DMS114 treated with DMSO at 0.1 percent for 48 hours (cell line): ENCODE measurements around the gene CCDC57.

Experiments used
- DNase-seq: peaks from one replicate; lab custom pipeline; 2025; ENCODE audit not compliant: unreplicated experiment; lab: John Stamatoyannopoulos, UW

Gene CCDC57

DNA sequence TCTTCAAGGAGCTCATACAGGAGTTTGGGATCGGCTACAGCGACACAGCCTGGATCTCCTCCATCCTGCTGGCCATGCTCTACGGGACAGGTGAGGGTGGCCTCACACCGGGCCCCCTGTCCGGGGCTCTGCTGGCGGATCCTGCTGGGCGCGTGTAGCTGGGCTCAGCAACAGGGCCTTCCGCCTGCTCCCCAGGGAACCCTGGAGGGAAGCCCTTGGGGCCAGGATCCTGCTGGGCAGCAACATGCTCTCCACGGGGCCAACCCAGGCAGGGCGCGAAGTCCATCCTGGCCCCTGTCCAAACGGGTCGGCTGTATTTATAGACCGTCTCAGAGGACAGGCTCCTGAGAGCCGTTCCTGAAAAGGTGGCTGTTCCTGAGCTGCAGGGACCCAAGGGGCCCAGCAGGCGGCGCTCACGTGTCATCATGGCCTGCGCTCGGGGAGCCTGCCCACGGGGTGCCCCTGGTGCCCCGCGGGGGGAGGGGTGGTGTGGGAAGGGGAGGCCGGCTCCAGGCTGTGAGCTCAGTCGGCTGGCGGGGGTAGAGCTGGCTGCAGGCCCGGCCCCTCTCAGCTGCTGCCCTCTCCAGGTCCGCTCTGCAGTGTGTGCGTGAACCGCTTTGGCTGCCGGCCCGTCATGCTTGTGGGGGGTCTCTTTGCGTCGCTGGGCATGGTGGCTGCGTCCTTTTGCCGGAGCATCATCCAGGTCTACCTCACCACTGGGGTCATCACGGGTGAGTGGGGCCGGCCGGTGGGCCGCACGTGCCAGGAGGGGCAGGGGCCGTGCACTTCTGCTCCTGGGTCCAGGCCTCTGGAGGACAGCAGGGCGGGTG is 23.7 kb upstream of the CCDC57 start:
- DNase-seq = no peak

DNA sequence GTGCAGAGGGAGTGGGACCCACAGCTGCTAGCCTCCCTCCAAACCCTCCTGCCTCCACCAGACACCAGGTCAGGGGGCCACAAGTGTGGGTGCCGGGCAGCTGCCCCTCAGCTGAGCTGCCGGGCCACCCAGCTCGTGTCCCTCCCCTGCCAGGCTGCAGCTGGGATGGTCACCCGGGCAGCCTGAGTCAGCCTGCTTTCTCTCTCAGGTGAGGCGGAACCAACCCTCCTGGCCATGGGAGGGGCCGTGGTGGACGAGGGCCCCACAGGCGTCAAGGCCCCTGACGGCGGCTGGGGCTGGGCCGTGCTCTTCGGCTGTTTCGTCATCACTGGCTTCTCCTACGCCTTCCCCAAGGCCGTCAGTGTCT is 23.1 kb upstream of the CCDC57 start:
- no peak for DNase-seq

DNA sequence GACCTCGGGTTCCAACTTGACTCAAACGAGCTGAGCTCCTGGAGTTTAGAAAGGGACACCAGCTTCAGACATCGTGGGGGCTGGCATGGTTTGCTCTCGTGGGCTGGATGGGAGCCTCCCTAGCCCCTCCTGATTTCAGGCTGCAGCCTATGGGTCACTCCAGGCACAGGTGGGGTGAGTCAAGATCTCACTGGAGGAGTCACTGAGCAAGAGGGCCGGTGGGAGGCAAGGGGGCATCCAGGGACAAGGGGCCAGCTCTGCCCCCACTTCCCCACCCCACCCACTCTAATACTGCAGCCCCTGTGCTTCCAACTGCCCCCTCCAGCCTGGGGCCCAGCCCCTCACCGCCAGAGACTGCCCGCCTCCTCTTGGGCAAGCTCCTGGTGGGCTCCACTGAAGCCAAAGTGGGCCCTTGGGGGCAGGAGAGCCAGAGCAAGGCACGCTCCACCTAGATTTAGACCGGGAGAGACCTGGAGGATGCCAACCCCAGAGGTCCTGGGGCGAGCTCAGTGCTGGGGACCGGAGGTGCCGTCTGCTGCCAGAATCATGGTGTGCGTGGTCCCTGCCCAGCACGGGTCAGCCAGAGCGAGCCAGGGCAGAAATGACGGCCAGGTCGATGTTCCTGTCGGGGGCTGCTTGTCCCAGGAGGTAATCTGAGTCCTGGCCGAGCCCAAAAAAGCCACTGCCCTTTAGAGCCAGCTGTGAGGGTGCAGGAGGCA is 22.6 kb upstream of the CCDC57 start:
- DNase-seq = no peak

DNA sequence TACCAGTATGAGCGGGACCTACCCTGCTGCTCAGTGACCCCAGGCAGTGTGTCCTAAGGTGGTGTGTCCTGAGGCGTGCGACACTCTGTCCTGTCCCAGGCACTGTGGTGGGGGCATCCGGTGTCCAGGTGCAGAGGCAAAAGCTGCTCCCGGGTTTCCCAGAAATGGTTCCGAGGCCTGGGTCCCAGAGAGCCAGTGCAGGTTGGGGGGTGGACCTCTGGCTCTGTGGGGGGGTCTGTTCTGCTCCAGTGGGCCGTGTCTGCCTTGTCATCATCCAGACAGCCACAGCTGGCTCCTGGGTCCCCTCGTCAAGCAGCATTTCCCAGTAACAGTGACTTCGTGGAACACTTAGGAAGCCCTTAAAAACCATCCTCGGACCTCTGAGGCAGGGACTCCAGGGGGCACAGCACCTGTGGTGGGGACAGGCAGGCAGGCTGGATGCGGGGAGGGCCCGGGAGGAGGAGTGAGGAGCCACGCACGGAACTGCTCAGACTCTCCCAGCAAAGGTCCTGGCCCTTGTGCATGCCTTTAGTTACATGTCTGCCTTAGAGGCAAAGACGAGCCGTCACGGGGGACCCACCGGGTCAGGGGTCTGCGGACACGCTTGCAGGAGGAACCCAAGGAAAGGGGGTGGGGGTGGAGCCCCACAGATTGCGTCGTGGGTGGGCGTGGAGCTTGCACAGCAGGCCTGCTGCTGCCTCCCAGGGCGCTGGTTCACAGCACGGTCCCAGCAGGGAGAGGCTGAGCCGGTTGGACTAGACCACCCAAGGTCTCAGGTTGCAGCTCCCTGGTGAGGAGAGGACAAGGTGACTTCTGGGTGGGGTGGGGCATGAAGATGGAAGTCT is 21.8 kb upstream of the CCDC57 start:
- no peak for DNase-seq

DNA sequence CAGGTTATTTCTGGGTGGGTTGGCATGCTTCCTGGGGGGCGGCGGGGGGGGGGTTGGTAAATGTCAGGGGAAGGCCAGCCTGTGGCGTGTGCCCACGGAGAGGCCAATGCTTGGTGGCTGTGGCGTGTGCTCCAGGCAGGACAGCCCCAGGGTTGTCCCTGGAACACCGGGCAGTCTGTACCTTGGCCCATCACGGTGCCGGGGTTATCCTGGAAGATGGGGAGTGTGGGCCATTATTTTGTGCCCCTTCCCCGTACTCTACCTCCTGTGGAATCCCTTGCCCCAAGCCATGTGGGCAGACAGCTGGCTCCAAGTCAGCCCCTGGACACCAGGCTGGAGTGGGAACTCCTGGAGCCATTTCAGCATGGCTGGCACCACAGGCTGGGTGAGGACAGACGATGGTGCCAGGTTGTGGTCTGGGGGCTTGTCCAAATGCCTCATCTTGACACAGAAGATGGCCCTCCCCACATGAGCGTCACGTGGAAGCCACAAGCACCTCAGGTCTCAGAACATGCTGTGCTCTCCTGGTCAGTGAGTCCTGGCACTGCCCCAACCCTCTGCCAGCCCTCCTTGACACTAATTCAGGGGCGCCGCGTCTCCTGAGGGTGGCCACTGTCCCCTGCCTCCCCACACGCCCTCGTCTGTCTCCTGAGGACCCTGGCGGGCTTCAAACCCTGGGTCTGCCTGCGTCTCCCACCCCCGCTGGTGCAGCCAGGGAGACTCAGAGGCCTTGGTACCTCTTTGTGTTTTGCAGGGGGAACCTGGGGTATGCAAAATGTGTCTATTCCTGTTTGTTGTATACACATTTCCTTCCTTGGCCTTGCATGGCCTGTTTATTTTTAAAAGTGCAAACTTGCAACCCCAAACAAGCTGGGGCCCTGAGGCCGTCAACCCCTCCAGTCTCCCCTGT is 20.5 kb upstream of the CCDC57 start:
- DNase-seq = no peak

DNA sequence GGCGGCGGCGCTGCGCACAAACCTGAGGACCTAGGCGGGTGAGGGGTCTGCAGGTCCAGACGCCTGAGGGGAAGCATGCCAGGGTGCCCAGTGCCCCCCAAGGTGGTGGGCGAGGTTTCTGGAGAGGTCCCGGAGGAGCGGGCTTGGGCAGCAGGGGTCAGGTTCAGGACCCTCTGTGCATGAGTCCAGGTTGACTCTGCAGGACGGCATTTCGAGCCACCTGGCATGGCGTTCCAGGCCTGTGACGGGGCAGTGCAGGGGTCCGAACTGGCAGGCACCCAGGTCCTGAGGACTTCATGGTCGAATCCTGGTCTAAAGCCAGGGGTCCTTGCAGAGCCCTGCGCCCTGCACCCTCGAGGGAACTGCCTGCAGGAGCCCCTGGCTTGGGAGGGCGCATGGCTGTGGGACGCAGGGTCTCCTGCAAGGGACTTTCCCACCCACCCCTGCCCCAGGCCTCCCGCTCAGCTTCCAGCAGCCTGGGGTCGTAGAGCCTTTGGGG is 19.7 kb upstream of the CCDC57 start:
- DNase-seq = no peak

DNA sequence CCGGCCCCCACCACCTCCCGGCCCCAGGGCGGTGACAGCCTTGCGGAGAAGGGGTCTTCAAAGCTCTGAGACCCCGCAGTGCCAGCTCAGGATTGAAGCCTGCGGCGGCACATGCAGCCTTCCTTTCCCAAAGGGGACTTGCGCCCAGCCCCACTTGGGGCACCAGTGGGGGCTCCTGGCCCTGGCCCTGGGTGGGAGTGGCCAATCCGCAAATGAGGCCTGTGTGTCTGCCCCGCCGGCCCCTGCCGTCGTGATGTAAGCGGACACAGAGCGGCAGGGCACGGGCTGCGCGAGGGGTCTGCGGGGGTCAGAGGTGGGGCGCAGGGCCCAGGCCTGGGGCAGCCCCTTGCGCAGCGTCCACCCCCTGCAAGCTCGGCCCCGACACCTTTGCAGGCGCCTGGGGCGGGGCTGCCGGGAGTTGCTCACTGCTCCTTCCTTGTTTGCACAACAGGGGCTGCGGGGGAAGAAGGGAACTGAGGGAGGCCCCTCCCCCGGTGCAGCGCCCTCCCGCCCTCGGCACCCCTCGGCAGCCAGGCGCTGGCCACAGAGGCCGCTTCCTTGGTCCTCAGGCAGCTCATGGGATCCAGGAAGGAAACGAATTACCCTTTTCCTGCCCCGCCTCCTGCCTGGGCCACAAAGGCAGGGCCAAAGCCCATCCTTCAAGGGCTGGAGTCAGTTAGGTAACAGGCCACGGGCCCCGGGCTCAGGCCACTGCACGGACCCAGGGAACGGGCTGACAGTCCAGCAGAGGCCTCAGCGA is 19.1 kb upstream of the CCDC57 start:
- DNase-seq = no peak

DNA sequence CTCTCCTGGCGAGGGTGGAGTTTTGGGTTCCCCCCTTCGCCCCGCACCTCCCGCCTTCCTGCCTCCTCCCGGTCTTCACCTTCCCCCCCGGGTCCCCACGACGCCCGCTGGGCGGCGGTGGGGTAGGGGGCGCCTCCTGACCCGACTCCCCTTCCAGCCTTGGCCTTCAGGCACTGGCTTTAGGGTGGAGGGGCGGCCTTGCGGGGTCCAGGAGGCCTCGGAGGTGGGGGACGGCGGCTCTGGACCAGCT is 18.6 kb upstream of the CCDC57 start:
- no peak for DNase-seq

DNA sequence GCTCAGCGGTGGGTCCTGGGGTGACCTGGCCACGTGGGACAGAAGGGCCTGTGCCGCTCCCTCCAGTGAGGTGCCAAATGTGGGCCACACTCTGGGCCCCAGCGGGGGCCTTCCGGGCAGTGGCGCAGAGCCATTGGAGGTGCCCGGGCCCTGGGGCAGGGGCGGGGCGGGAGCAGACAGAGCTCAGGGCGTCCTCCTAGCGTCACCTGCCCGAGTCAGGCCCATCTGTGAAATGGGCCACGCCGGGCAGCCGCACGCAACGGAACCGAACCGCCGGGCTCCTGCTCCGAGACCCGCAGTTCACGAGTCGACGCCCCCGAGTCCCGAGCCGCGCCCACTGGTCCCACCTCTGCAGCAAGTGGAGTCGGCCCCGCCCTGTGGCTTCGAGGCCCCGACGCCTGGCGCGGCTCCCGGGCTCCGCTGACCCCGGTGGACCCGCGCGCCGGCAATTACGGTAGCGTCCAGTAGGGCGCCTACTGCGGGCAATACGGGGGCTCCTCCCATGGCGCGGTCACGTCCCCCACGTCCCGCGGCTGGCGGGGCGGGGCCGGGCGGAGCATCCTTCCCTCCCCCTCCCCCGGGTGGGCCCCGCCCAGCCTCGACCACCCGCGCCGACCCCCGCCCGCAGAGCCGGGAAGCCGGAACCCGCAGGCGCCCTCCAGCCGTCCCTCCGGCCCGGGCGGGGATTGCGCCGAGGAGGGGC is 18.1 kb upstream of the CCDC57 start:
- DNase-seq = no peak

DNA sequence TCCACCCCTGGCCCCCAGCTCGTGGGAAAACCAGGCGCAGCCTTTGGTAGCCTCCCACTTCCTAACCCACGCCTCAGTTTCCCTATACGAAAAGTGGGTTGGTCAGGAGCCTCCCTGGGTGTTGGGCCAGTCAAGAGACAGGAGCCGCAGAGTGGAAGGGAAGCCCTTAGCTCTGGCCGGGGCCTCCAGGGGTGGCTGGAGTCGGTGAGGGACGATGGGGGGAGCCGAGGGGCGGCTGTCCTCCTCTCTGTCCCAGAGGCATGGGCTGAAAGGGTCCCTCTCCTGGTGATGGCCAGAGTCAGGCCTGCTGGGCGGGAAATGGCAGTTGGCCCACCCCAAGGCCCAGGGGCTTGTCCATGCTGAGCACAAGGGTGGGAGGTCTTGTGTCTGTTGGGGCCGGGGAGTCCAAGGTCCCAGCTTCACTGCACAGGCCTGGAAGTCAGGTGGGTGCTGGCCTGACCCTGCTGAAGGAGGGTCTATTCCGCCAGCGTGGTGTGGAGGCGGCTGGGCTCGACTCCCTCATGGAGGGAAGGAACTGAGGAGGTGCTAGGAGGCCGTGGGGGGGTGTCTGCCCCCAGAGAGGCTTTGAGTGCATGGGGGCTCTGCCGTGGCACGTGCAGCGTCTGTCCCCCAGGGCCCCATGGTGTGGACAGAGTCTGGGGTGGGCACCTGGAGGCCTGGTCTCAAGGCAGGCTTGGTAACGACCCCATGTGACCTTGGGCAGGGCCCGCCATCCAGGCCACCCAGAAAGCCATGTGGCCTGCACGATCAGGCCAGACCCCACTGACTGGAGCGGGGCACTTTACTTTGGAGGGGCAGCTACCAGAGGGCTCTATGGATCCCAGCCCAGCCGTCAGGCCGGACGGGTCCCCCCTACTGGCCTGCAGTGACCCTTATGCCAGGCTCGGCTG is 17.3 kb upstream of the CCDC57 start:
- no peak for DNase-seq

DNA sequence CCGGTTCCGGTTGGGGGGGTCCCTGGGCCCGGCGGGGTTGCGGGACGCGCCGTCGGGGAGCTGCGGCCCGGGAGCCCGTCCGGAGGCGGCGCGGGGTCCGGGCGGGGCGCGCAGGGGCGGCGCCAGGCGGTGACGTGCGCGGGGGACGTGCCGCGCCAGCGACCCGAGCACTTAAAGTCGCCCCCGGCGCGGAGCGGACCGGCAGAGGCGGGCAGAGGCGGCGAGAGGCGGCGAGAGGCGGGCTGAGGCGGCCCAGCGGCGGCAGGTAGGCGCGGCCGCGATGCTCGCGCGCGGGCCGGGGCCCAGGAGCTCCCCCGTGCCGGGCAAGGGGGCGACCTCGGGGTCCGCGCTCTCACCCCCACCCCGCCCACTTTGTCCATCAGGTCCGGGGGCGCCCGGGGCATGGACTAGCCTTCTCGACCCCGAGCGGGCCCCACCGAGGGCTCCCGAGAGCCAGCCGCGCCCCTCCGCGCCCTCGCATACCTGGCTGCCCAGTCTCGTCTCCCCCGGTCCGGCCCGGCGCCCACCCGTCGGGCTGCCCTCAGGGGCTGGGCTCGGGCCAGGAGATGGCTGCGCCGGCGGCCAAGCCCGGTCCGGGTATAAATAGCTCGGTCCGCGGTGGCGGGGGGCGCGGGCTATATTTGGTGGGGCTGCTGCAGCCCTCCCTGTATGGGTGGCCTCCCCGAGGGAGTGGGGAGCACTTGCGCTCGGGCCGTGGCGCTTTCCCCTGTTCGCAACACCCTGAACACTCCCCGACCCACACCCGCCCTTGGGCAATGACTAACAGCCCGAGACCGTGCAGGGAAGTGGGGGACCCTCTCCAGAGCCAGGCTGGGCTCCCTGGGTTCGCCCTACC is 16.4 kb upstream of the CCDC57 start, which contains the start of gene SLC16A3:
TSS of gene SLC16A3 (plus strand) at position 201 of the 856 bp plus-strand sequence. CDS start 6,967 bp downstream, outside the sequence.
- DNase-seq = no peak

DNA sequence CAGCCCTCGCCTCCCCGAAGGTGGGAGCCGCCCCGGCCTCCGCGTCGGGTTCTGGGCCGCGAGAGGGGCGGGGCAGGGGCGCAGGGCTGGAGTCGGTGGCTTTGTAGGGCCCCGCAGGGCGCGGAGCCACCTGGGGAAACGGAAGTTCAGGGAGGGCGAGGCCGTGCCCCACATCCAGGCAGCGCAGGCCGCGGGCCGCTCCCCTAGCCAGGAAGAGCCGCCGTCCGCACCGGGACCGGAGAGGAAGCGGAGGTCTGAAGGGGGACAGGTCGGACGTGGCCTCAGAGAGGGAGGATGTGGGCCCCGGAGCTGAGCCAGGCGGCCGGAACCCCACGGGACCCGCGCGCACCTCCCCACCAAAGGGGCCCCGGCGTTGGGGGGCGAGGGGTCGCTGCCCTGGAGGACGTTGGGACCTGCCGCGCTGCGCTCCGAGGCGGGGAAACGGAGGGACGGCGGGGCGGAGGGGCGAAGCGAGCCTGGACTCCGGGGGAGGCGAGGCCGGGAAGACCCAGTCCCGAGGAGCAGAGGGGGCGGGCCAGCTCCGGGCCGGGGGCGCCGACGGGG is 15.7 kb upstream of the CCDC57 start:
- no peak for DNase-seq

DNA sequence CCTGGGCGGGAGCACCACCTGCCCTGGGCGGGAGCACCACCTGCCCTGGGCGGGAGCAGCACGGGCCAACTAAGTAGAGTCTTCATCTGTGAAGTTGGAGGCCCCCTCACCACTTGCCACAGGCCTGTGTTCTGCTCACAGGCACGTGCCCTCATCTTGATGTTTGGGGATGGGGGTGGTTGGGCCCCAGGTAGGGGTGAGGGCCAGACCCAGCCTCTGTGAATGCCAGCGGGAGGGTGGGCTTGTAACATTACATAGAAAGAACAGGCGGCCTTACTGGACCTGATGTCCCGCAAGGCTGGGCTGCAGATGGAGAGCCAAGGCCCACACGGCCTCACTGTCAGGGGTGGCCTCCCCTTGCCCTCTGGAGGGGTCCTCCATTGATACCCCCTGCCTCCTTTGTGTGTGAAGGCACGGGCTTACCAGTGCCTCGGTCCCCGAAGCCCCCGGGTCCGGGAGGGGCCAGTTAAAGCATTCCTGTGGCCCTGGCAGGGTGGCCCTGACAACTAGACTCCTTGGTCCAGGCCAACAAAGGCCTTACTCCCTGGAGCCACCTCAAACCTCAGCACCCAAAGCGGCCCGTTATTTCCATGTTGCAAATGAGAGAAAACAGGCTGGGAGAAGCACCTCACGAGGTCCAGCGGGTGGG is 15.1 kb upstream of the CCDC57 start:
- no peak for DNase-seq

DNA sequence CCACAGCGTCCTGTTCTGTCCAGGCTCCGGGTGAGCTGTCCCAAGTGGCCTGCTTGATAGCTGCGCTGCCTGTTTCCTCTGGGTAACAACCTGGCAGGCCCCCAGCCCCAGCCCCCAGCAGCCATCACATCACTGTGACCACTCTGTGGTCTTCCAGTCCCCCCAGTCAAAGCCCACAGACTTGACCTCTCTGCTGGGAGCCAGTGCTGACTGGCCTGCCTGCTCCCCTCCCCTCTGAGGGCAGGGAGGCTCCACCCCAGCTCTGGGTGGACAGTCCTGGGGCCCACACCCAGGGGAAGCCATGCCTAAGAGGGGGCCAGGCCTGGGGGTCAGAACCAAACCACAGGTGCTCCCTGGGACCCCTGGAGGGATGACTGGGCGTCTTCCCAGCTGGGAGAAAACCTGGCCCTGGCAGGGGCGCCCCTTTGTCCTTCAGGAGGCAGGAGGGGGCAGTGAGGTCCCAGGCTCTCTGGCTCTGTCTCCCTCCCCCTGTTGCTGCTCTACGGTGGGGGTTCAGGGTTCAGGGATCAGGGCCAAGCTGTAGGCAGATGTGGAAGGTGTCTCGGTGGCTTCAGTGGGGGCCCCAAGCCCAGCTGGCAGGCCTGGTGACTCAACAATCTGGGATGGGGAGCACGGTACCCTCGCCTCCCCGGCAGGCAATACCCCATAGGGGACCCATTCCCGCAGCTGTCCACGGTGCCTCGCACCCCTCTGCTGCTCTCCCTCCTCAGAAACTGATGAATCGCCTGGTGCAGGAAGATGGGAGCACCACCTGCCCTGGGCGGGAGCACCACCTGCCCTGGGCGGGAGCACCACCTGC is 14.4 kb upstream of the CCDC57 start:
- DNase-seq = no peak

DNA sequence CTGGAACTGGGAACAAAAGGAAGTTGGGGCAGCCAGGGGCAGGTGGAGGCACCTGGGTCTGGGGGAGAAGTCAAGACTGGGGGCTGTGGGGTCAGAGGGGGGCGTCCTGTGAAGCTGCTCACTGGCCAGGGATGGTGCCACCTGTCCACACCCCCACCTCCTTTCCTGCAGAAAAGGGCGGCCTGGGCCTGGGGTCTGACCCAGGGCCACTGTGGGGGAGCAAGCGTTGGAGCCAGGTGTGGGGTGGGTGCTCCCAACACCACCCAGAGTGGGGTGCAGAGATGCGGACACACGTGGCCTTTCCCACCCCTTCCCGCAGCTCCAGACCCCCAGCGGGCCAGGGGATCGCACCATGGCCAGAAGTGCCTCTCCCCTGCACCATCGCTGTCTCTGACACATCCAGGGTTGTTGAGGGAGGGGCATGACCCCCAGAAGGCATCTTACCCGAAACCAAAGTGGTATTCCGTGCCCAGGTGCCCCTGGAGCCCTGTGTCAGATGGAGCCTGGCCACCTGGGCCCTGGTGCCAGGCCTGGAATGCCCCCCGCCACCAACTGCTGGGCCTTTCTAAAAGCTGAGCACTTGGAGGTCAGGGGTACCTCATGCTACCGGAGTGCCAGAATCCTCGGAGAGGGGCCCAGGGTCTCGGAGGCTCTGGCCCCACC is 13.6 kb upstream of the CCDC57 start:
- no peak for DNase-seq
